Left lung (tissue), 10 donors: Measurements from ENCODE around the gene CACNA1H. TPM values are rescaled to one million over a fixed set of nuclear protein-coding genes. Genes with fewer than 3 reads are reported as not detected.
"Not testable (repeated sequence)": the region's sequence is repeated elsewhere in the genome, so short reads cannot be mapped to it uniquely, and the experiment has no call there.

Experiments used
- ATAC-seq: fragments of 200-7000 bp; cut with Tn5 transposase; one replicate; pipeline ENCODE4 v1.9.1; 2020; ENCODE audit warnings: moderate library complexity
- DNase-seq, 4 donors: peaks; one replicate each; pipeline ENCODE4 v3.0.0-alpha.2; 2013 to 2020
- H3K27ac ChIP-seq, 2 donors: fragments of 200-600 bp; sonication (generic) in 1 of 2; one replicate each; pipeline versions ENCODE4 v1.5.0 to v1.8.0; 2020 to 2021
- H3K27me3 ChIP-seq, 2 donors: fragments of 200-600 bp; sonication (generic) in 1 of 2; one replicate each; pipeline versions ENCODE4 v1.5.0 to v1.8.0; 2020 to 2021
- H3K36me3 ChIP-seq, 2 donors: fragments of 200-600 bp; sonication (generic) in 1 of 2; one replicate each; pipeline versions ENCODE4 v1.5.0 to v1.8.0; 2020 to 2021
- H3K4me1 ChIP-seq, 2 donors: fragments of 200-600 bp; one replicate each; pipeline ENCODE4 v1.8.0; 2021
- H3K4me3 ChIP-seq, 2 donors: fragments of 200-600 bp; sonication (generic) in 1 of 2; one replicate each; pipeline versions ENCODE4 v1.5.0 to v1.8.0; 2020 to 2021; ENCODE audit warnings: mild to moderate bottlenecking in 1 of 2
- H3K9me3 ChIP-seq, 2 donors: fragments of 200-600 bp; sonication (generic) in 1 of 2; one replicate each; pipeline versions ENCODE4 v1.5.0 to v1.8.0; 2020 to 2021
- intact Hi-C, 2 donors: fragments of 100-400 bp; cut with DNase I; formaldehyde crosslinking; loops; one replicate each; pipeline versions ENCODE4 v1.11.2 to v1.14.2; 2022
- polyA plus RNA-seq, 6 donors: library from polyadenylated mRNA; unstranded; fragments of 120-200 nt; gene quantifications; one replicate each; pipeline ENCODE4 v1.2.1, GENCODE V29; 2013; ENCODE audit not compliant: insufficient read length in 6 of 6
- total RNA-seq, 2 donors: library from RNA; stranded (reverse); fragmentation: NEBNext Ultra II Directional; extraction: Animal tissue kit (Norgen Biotek cat#: 25700); gene quantifications; one replicate each; pipeline ENCODE4 v1.2.1, GENCODE V29; 2021
- TF ChIP-seq, protein P1 (sequence below), 2 donors: fragments of 200-600 bp; sonication (generic) in 1 of 2; IDR thresholded peaks; one replicate each; pipeline versions ENCODE4 v1.5.0 to v1.8.0; 2021; ENCODE audit warnings: antibody characterized with exemption in 2 of 2
- donor health status: DM: no; HTN: yes; CAD: no.
- donor health status: DM: no; HTN: no; CAD: no.

The CACNA1H gene
- total and polyA plus RNA-seq, 8 donors: 3.4 to 14.0 (median 7.1) TPM

GRCh38 chr16:1263591-1264344 is 110.9 kb downstream of the CACNA1H start:
- ATAC-seq: no peak
- Histone ChIP-seq H3K4me3 (no peak overlapping the region), H3K9me3 (no peaks in the 10 kb centered on the region), H3K36me3 (no peaks in the 10 kb centered on the region), H3K27me3 (peaks cover 27 to 53% of the 10 kb centered on the region in 2 donors), H3K27ac (no peak overlapping the region), H3K4me1 (no peaks in the 10 kb centered on the region)
- no peak for DNase-seq
- TF ChIP-seq, protein P1, sequence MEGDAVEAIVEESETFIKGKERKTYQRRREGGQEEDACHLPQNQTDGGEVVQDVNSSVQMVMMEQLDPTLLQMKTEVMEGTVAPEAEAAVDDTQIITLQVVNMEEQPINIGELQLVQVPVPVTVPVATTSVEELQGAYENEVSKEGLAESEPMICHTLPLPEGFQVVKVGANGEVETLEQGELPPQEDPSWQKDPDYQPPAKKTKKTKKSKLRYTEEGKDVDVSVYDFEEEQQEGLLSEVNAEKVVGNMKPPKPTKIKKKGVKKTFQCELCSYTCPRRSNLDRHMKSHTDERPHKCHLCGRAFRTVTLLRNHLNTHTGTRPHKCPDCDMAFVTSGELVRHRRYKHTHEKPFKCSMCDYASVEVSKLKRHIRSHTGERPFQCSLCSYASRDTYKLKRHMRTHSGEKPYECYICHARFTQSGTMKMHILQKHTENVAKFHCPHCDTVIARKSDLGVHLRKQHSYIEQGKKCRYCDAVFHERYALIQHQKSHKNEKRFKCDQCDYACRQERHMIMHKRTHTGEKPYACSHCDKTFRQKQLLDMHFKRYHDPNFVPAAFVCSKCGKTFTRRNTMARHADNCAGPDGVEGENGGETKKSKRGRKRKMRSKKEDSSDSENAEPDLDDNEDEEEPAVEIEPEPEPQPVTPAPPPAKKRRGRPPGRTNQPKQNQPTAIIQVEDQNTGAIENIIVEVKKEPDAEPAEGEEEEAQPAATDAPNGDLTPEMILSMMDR (IDR thresholded peaks at IDR 0.05): no peak
- intact Hi-C loops: no loop called here

GRCh38 chr16:1264345-1265089 is 111.6 kb downstream of the CACNA1H start:
- H3K36me3 ChIP-seq: no peaks in the 10 kb centered on the region
- no peak for ATAC-seq
- H3K4me1 ChIP-seq: no peaks in the 10 kb centered on the region
- H3K9me3 ChIP-seq: no peaks in the 10 kb centered on the region
- no peak overlapping the region for H3K4me3 ChIP-seq
- peaks cover 22 to 45% of the 10 kb centered on the region in 2 donors for H3K27me3 ChIP-seq
- TF ChIP-seq, protein P1 (IDR thresholded peaks at IDR 0.05): no peak
- intact Hi-C loops: no loop called here
- DNase-seq: no peak
- no peak overlapping the region for H3K27ac ChIP-seq

DNA sequence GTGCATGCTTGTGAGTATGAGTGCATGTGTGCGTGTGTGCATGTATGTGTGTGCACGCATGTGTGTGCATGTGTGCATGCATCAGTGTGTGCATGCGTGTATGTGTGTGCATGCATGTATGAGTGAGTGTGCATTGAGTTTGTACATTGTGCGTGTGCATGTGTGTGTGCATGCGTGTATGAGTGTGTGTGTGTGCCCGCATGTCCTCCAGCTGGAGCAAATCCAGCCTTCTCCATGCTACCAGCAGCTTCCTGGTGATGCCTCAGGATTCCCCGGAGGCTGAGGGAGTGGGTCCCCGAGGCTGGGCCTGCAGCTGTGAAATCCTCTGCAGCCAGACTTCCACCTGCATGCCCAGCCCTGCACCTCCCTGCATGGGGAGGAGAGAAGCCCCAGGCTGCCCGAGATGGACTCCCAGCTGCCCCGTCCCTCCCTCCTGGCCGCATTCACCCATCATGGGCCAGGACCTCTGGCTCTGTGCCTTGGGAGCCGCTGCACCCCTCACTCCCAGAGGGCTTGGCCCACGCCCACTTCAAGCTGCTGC is 112.3 kb downstream of the CACNA1H start:
- ATAC-seq (no peak), DNase-seq (no peak)
- TF ChIP-seq, protein P1 (IDR thresholded peaks at IDR 0.05): no peak
- peaks cover 16 to 39% of the 10 kb centered on the region in 2 donors for H3K27me3 ChIP-seq
- no peak overlapping the region for H3K27ac ChIP-seq
- H3K4me1 ChIP-seq: no peaks in the 10 kb centered on the region
- no peaks in the 10 kb centered on the region for H3K9me3 ChIP-seq
- no peak overlapping the region for H3K4me3 ChIP-seq
- intact Hi-C loops: no loop called here
- H3K36me3 ChIP-seq: no peaks in the 10 kb centered on the region

GRCh38 chr16:1265826-1266225 is 112.9 kb downstream of the CACNA1H start:
- Histone ChIP-seq H3K4me3 (no peak overlapping the region), H3K27me3 (peaks cover 13 to 32% of the 10 kb centered on the region in 2 donors), H3K27ac (no peak overlapping the region), H3K36me3 (no peaks in the 10 kb centered on the region), H3K9me3 (no peaks in the 10 kb centered on the region), H3K4me1 (no peaks in the 10 kb centered on the region)
- DNase-seq: no peak
- intact Hi-C loops: no loop called here
- TF ChIP-seq, protein P1 (IDR thresholded peaks at IDR 0.05): no peak
- ATAC-seq: no peak

DNA sequence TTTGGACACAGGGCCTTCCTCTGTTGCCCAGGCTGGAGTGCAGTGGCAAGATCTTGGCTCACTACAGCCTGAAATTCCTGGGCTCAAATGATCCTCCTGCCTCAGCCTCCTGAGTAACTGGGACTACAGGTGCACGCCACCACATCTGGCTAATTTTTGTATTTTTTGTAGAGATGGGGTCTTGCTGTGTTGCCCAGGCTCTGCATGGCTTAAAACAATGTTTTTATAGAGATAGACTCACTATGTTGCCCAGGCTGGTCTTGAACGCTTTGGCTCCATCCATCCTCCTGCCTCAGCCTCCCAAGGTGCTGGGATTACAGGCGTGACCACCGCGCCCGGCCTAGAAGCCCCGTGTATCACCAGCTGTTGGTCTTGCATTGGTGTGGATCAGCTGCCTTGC is 116.5 kb downstream of the CACNA1H start:
- ATAC-seq, H3K27ac ChIP-seq, H3K36me3 ChIP-seq, intact Hi-C loops, H3K9me3 ChIP-seq, H3K4me1 ChIP-seq, H3K4me3 ChIP-seq, DNase-seq: not testable (repeated sequence)
- H3K27me3 ChIP-seq: peaks cover 0 to 31% of the 10 kb centered on the region in 2 donors
